H9 (cell line): ENCODE results near the gene CCBE1. TPM values are rescaled to one million over a fixed set of nuclear protein-coding genes. Genes with fewer than 3 reads are reported as not detected.

ENCODE experiments used
- DNase-seq: peaks from one replicate; pipeline ENCODE4 v3.0.0-alpha.2; 2017
- H2AFZ ChIP-seq: one replicate; pipeline ENCODE4 v1.6.1; 2013; ENCODE audit warnings: mild to moderate bottlenecking, low read length, control low read depth, moderate library complexity
- H2AK5ac ChIP-seq: 2 replicates; pipeline ENCODE4 v1.6.1; 2013; ENCODE audit warnings: low read length, control low read depth, mixed read lengths; ENCODE audit not compliant: insufficient read length
- H2BK120ac ChIP-seq: one replicate; pipeline ENCODE4 v1.6.1; 2013; ENCODE audit warnings: low read depth, mild to moderate bottlenecking, low read length, control low read depth, inconsistent platforms; ENCODE audit not compliant: poor library complexity, severe bottlenecking
- H2BK12ac ChIP-seq: 2 replicates; pipeline ENCODE4 v1.6.1; 2013; ENCODE audit warnings: low read length, control low read depth, mixed read lengths, low read depth; ENCODE audit not compliant: insufficient read length
- H2BK15ac ChIP-seq: 2 replicates; pipeline ENCODE4 v1.6.1; 2013; ENCODE audit warnings: low read depth, low read length, control low read depth
- H2BK20ac ChIP-seq: one replicate; pipeline ENCODE4 v1.6.1; 2013; ENCODE audit warnings: low read depth, mild to moderate bottlenecking, low read length, control low read depth, inconsistent platforms; ENCODE audit not compliant: poor library complexity, severe bottlenecking
- H2BK5ac ChIP-seq: 2 replicates; pipeline ENCODE4 v1.6.1; 2013; ENCODE audit warnings: low read length, control low read depth, mixed read lengths; ENCODE audit not compliant: insufficient read length
- H3K14ac ChIP-seq: 2 replicates; pipeline ENCODE4 v1.6.1; 2013; ENCODE audit warnings: low read length, control low read depth; ENCODE audit not compliant: insufficient read depth
- H3K18ac ChIP-seq: 2 replicates; pipeline ENCODE4 v1.6.1; 2013; ENCODE audit warnings: low read depth, mild to moderate bottlenecking, mixed read lengths, low read length, control low read depth; ENCODE audit not compliant: insufficient read length
- H3K23ac ChIP-seq: 2 replicates; pipeline ENCODE4 v1.6.1; 2013; ENCODE audit warnings: low read length, control low read depth, mixed read lengths, low read depth; ENCODE audit not compliant: insufficient read length
- H3K23me2 ChIP-seq: 2 replicates; pipeline ENCODE4 v1.6.1; 2013; ENCODE audit warnings: low read depth, mild to moderate bottlenecking, mixed read lengths, low read length, control low read depth; ENCODE audit not compliant: insufficient read length, poor library complexity, severe bottlenecking
- H3K27ac ChIP-seq: 2 replicates; pipeline ENCODE4 v1.5.1; 2013; ENCODE audit warnings: low read length, control low read depth, mixed read lengths, low read depth; ENCODE audit not compliant: insufficient read length
- H3K27me3 ChIP-seq: 2 replicates; pipeline ENCODE4 v1.6.1; 2013; ENCODE audit warnings: low read length, control low read depth, inconsistent platforms; ENCODE audit not compliant: insufficient read depth
- H3K4ac ChIP-seq: 2 replicates; pipeline ENCODE4 v1.6.1; 2013; ENCODE audit warnings: low read depth, mild to moderate bottlenecking, control low read depth, inconsistent platforms, low read length, moderate library complexity
- H3K4me1 ChIP-seq: 2 replicates; pipeline ENCODE4 v1.6.1; 2013; ENCODE audit warnings: low read length, control low read depth, inconsistent platforms; ENCODE audit not compliant: insufficient read depth
- H3K4me2 ChIP-seq: 2 replicates; pipeline ENCODE4 v1.6.1; 2013; ENCODE audit warnings: low read length, control low read depth, mixed read lengths; ENCODE audit not compliant: insufficient read length, insufficient read depth
- H3K56ac ChIP-seq: 2 replicates; pipeline ENCODE4 v1.6.1; 2013; ENCODE audit warnings: low read depth, mild to moderate bottlenecking, mixed read lengths, low read length, control low read depth; ENCODE audit not compliant: insufficient read length
- H3K79me1 ChIP-seq: 2 replicates; pipeline ENCODE4 v1.6.1; 2013; ENCODE audit warnings: low read depth, mild to moderate bottlenecking, moderate library complexity, low read length, control low read depth, inconsistent platforms; ENCODE audit not compliant: insufficient read depth, poor library complexity, severe bottlenecking
- H3K79me2 ChIP-seq: 2 replicates; pipeline ENCODE4 v1.6.1; 2013; ENCODE audit warnings: low read length, control low read depth, inconsistent platforms; ENCODE audit not compliant: insufficient read depth
- H3K9ac ChIP-seq: 2 replicates; pipeline ENCODE4 v1.6.1; 2013; ENCODE audit warnings: low read length, control low read depth, mixed read lengths; ENCODE audit not compliant: insufficient read length; ENCODE audit errors: extremely low read depth
- H3K9me3 ChIP-seq: one replicate; pipeline ENCODE4 v1.6.1; 2013; ENCODE audit warnings: low read depth, low read length, inconsistent platforms; ENCODE audit not compliant: control insufficient read depth
- H3T11ph ChIP-seq: one replicate; pipeline ENCODE4 v1.6.1; 2013; ENCODE audit warnings: mild to moderate bottlenecking, low read length, control low read depth, inconsistent platforms
- H4K20me1 ChIP-seq: one replicate; pipeline ENCODE4 v1.6.1; 2013; ENCODE audit not compliant: control insufficient read depth, insufficient read length, insufficient read depth
- H4K5ac ChIP-seq: 2 replicates; pipeline ENCODE4 v1.6.1; 2013; ENCODE audit warnings: low read depth, mild to moderate bottlenecking, mixed read lengths, low read length, control low read depth; ENCODE audit not compliant: insufficient read length
- H4K8ac ChIP-seq: replicated peaks from 2 replicates; pipeline ENCODE4 v1.6.1; 2013; ENCODE audit warnings: low read length, control low read depth, mixed read lengths, low read depth; ENCODE audit not compliant: insufficient read length
- H4K91ac ChIP-seq: 2 replicates; pipeline ENCODE4 v1.6.1; 2013; ENCODE audit warnings: low read depth, mild to moderate bottlenecking, moderate library complexity, mixed read lengths, low read length, control low read depth; ENCODE audit not compliant: insufficient read length
- H3K27ac Mint-ChIP-seq, 3 experiments: 2 replicates in 2 of 3; 3 replicates in 1 of 3; pipeline ENCODE4 v1.8.0; 2020 to 2021; ENCODE audit warnings: mixed read lengths in 3 of 3, mild to moderate bottlenecking in 1 of 3, moderate library complexity in 1 of 3
- H3K27me3 Mint-ChIP-seq: 2 replicates; pipeline ENCODE4 v1.8.0; 2021; ENCODE audit warnings: low read depth, mild to moderate bottlenecking, moderate library complexity, mixed read lengths
- H3K36me3 Mint-ChIP-seq, 3 experiments: 2 replicates in 2 of 3; 3 replicates in 1 of 3; pipeline ENCODE4 v1.8.0; 2020 to 2021; ENCODE audit warnings: low read depth in 3 of 3, mixed read lengths in 3 of 3; ENCODE audit not compliant: insufficient read depth in 1 of 3
- H3K4me1 Mint-ChIP-seq, 2 experiments: 2 replicates each; pipeline ENCODE4 v1.8.0; 2020; ENCODE audit warnings: mixed read lengths in 2 of 2
- H3K4me3 Mint-ChIP-seq, 2 experiments: 2 replicates in 1 of 2; 3 replicates in 1 of 2; pipeline ENCODE4 v1.8.0; 2020 to 2021; ENCODE audit warnings: mild to moderate bottlenecking in 2 of 2, mixed read lengths in 2 of 2, moderate library complexity in 1 of 2
- H3K9me3 Mint-ChIP-seq, 2 experiments: 2 replicates in 1 of 2; 3 replicates in 1 of 2; pipeline ENCODE4 v1.8.0; 2020; ENCODE audit warnings: mild to moderate bottlenecking in 2 of 2, mixed read lengths in 2 of 2, moderate library complexity in 1 of 2
- WGBS: extraction: QIAGEN DNeasy Blood & Tissue Kit; methylation state at CpG from one replicate; pipeline ENCODE4 v1.1.7; 2013; ENCODE audit warnings: missing lambda C conversion rate, low lambda C conversion rate, mixed read lengths; ENCODE audit not compliant: insufficient read length; ENCODE audit errors: extremely low coverage; 5-methylcytosine and 5-hydroxymethylcytosine counted together
- total RNA-seq: library from RNA; stranded (reverse); gene quantifications from 2 replicates; pipeline ENCODE4 v1.2.1, GENCODE V29; 2021
- TF ChIP-seq, protein P1 (sequence below): fragments of 200-600 bp; sonication (generic); conservative IDR thresholded peaks from 3 replicates; pipeline ENCODE4 v1.8.0; 2021; ENCODE audit warnings: antibody characterized with exemption, mild to moderate bottlenecking

CCBE1 gene
- total RNA-seq, 1 experiment from 2014 or later: 0.39 TPM

GRCh38 chr18:59576541-59577385, 120.5 kb downstream of the CCBE1 start:
- H3K4ac ChIP-seq: no peak overlapping the region
- Mint-ChIP-seq H3K4me3 (no peak overlapping the region), H3K27me3 (no peaks in the 10 kb centered on the region; the same call in none of the 2 replicates), H3K9me3 (no peaks in the 10 kb centered on the region), H3K27ac (no peak overlapping the region), H3K36me3 (no peaks in the 10 kb centered on the region), H3K4me1 (peaks cover 3 to 4% of the 10 kb centered on the region in 2 experiments; a peak in 1 of 4 replicates)
- H4K20me1 ChIP-seq: no peaks in the 10 kb centered on the region
- H2AFZ ChIP-seq: no peak overlapping the region
- H3T11ph ChIP-seq: no peak overlapping the region
- H3K79me2 ChIP-seq: no peaks in the 10 kb centered on the region
- 100% methylated on average over 1 of the region's 10 CpGs for WGBS
- TF ChIP-seq, protein P1, sequence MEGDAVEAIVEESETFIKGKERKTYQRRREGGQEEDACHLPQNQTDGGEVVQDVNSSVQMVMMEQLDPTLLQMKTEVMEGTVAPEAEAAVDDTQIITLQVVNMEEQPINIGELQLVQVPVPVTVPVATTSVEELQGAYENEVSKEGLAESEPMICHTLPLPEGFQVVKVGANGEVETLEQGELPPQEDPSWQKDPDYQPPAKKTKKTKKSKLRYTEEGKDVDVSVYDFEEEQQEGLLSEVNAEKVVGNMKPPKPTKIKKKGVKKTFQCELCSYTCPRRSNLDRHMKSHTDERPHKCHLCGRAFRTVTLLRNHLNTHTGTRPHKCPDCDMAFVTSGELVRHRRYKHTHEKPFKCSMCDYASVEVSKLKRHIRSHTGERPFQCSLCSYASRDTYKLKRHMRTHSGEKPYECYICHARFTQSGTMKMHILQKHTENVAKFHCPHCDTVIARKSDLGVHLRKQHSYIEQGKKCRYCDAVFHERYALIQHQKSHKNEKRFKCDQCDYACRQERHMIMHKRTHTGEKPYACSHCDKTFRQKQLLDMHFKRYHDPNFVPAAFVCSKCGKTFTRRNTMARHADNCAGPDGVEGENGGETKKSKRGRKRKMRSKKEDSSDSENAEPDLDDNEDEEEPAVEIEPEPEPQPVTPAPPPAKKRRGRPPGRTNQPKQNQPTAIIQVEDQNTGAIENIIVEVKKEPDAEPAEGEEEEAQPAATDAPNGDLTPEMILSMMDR: no peak
- H4K8ac ChIP-seq: no peak overlapping the region
- H2BK20ac ChIP-seq: no peak overlapping the region
- no peak overlapping the region for H3K27ac ChIP-seq
- H3K9ac ChIP-seq: no peak overlapping the region
- DNase-seq: no peak
- no peaks in the 10 kb centered on the region for H3K4me1 ChIP-seq
- no peak overlapping the region for H3K18ac ChIP-seq
- H2BK5ac ChIP-seq: no peak overlapping the region
- H2AK5ac ChIP-seq: no peak overlapping the region
- H3K4me2 ChIP-seq: no peak overlapping the region
- no peak overlapping the region for H4K91ac ChIP-seq
- no peak overlapping the region for H4K5ac ChIP-seq
- H3K23me2 ChIP-seq: no peaks in the 10 kb centered on the region
- H3K9me3 ChIP-seq: no peaks in the 10 kb centered on the region
- H3K79me1 ChIP-seq: no peaks in the 10 kb centered on the region
- H2BK120ac ChIP-seq: no peak overlapping the region
- H3K27me3 ChIP-seq: no peaks in the 10 kb centered on the region
- H2BK15ac ChIP-seq: no peak overlapping the region
- no peak overlapping the region for H3K23ac ChIP-seq
- H3K56ac ChIP-seq: no peak overlapping the region
- H3K14ac ChIP-seq: no peak overlapping the region
- H2BK12ac ChIP-seq: no peak overlapping the region
